ENCODE measurements around the gene CEP55.

The CEP55 gene

DNA sequence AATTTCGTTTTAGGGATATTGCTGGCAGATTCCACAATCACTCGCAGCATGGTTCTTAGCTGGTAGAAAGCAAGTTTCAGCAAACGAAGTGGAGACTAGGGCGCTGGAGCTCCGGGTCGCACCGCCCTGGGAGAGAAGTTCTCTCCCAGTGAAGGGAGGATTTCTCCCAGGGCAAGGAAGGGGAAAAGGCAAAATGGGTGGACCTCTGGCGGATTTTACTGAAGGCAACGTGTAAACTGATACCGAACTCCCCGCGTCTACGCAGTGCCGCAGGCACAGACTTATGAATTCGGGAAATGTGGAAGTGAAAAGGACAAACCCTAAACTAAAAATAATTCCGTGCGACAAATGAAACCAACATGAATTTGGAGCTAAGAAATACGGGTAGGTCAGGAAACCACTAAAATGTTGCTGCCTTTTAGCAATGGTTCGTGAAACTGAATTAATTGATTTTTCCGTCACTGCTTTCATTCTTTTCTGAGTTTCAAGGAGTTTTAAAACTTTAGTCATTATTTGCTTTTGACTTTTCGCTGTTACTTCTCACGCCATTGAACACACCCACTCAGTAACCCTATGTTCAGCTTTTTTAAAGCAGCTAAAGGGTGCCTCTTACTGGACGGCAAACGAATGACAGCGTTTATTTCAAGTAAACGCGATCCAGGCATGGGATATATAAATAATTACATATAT, 14.1 kb upstream of the CEP55 start, which contains the start of gene MYOF:
MYOF (minus strand) TSS at position 190 of the 690 bp plus-strand sequence; CDS start at position 50, 140 bp downstream.
- peaks cover 0 to 7% of the 10 kb centered on the region in 2 donors for H3K4me1 ChIP-seq (ENCODE audit: control insufficient read depth in 1 of 2, insufficient read depth in 2 of 2, low read length in 2 of 2)
- peak within 1 kb of the TSS; percentile 75 to 76 for H3K9ac ChIP-seq (ENCODE audit: low read depth in 1 of 2, low read length in 2 of 2)

DNA sequence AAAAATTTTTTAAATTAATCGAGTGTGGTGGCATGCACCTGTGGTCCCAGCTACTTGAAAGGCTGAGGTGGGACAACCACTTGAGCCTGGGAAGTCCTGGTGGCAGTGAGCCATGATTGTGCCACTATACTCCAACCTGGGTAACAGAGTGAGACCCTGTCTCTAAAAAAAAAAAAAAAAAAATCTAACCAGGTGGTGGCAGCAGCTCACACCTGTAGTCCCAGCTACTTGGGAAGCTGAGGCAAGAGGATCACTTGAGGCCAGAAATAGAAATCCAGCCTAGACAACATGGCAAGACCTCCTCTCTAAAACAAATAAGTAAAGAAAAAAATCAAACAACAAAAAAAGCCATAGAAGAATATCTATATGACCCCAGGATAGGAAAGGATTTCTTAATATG, 10.7 kb upstream of the CEP55 start:
- H3K9me3 ChIP-seq (ENCODE audit: control insufficient read depth in 1 of 2, low read length in 2 of 2) = no peaks in the 10 kb centered on the region
- H3K27ac ChIP-seq (ENCODE audit: low read depth, low read length) = no peak overlapping the region
- peaks cover 0 to 5% of the 10 kb centered on the region in 2 donors for H3K4me1 ChIP-seq (ENCODE audit: control insufficient read depth in 1 of 2, insufficient read depth in 2 of 2, low read length in 2 of 2)
- H3K4me3 ChIP-seq (ENCODE audit: low read depth in 1 of 2, low read length in 2 of 2) = no peak overlapping the region
- no peaks in the 10 kb centered on the region for H3K27me3 ChIP-seq (ENCODE audit: control insufficient read depth in 1 of 2, insufficient read depth in 2 of 2, low read length in 2 of 2)
- H3K36me3 ChIP-seq (ENCODE audit: control insufficient read depth in 1 of 2, insufficient read depth in 2 of 2, low read length in 2 of 2) = no peaks in the 10 kb centered on the region
- H3K9ac ChIP-seq (ENCODE audit: low read depth in 1 of 2, low read length in 2 of 2) = no peak overlapping the region

More for the DNA sequence above, 14.1 kb upstream of the CEP55 start, which contains the start of gene MYOF:
- no peaks in the 10 kb centered on the region for H3K9me3 ChIP-seq (ENCODE audit: control insufficient read depth in 1 of 2, low read length in 2 of 2)
- peak within 1 kb of the TSS; percentile 77 to 80 for H3K4me3 ChIP-seq (ENCODE audit: low read depth in 1 of 2, low read length in 2 of 2)
- H3K27me3 ChIP-seq (ENCODE audit: control insufficient read depth in 1 of 2, insufficient read depth in 2 of 2, low read length in 2 of 2) = no peaks in the 10 kb centered on the region
- H3K36me3 ChIP-seq (ENCODE audit: control insufficient read depth in 1 of 2, insufficient read depth in 2 of 2, low read length in 2 of 2) = no peaks in the 10 kb centered on the region
- H3K27ac ChIP-seq (ENCODE audit: low read depth, low read length) = peak within 1 kb of the TSS; percentile 74

- Histone ChIP-seq H3K9ac (ENCODE audit: low read depth in 1 of 2, low read length in 2 of 2) (no peak overlapping the region), H3K4me1 (ENCODE audit: control insufficient read depth in 1 of 2, insufficient read depth in 2 of 2, low read length in 2 of 2) (no peaks in the 10 kb centered on the region), H3K4me3 (ENCODE audit: low read depth in 1 of 2, low read length in 2 of 2) (no peak overlapping the region), H3K27me3 (ENCODE audit: control insufficient read depth in 1 of 2, insufficient read depth in 2 of 2, low read length in 2 of 2) (no peaks in the 10 kb centered on the region), H3K9me3 (ENCODE audit: control insufficient read depth in 1 of 2, low read length in 2 of 2) (no peaks in the 10 kb centered on the region), H3K36me3 (ENCODE audit: control insufficient read depth in 1 of 2, insufficient read depth in 2 of 2, low read length in 2 of 2) (no peaks in the 10 kb centered on the region), H3K27ac (ENCODE audit: low read depth, low read length) (no peak overlapping the region)
Measured at GRCh38 chr10:93488956-93489528, 7.4 kb upstream of the CEP55 start.

GRCh38 chr10:93491602-93492121, 4.8 kb upstream of the CEP55 start:
- Histone ChIP-seq H3K9ac (ENCODE audit: low read depth in 1 of 2, low read length in 2 of 2) (no peak overlapping the region), H3K9me3 (ENCODE audit: control insufficient read depth in 1 of 2, low read length in 2 of 2) (no peaks in the 10 kb centered on the region), H3K4me3 (ENCODE audit: low read depth in 1 of 2, low read length in 2 of 2) (no peak overlapping the region), H3K27me3 (ENCODE audit: control insufficient read depth in 1 of 2, insufficient read depth in 2 of 2, low read length in 2 of 2) (no peaks in the 10 kb centered on the region), H3K36me3 (ENCODE audit: control insufficient read depth in 1 of 2, insufficient read depth in 2 of 2, low read length in 2 of 2) (no peaks in the 10 kb centered on the region), H3K27ac (ENCODE audit: low read depth, low read length) (no peak overlapping the region), H3K4me1 (ENCODE audit: control insufficient read depth in 1 of 2, insufficient read depth in 2 of 2, low read length in 2 of 2) (peaks cover 5 to 6% of the 10 kb centered on the region in 2 donors)

GRCh38 chr10:93493162-93493561, 3.2 kb upstream of the CEP55 start:
- H3K4me3 ChIP-seq (ENCODE audit: low read depth in 1 of 2, low read length in 2 of 2) = no peak overlapping the region
- H3K27me3 ChIP-seq (ENCODE audit: control insufficient read depth in 1 of 2, insufficient read depth in 2 of 2, low read length in 2 of 2) = no peaks in the 10 kb centered on the region
- no peaks in the 10 kb centered on the region for H3K9me3 ChIP-seq (ENCODE audit: control insufficient read depth in 1 of 2, low read length in 2 of 2)
- no peaks in the 10 kb centered on the region for H3K36me3 ChIP-seq (ENCODE audit: control insufficient read depth in 1 of 2, insufficient read depth in 2 of 2, low read length in 2 of 2)
- H3K9ac ChIP-seq (ENCODE audit: low read depth in 1 of 2, low read length in 2 of 2) = no peak overlapping the region
- peaks cover 7 to 11% of the 10 kb centered on the region in 2 donors for H3K4me1 ChIP-seq (ENCODE audit: control insufficient read depth in 1 of 2, insufficient read depth in 2 of 2, low read length in 2 of 2)
- H3K27ac ChIP-seq (ENCODE audit: low read depth, low read length) = no peak overlapping the region

DNA sequence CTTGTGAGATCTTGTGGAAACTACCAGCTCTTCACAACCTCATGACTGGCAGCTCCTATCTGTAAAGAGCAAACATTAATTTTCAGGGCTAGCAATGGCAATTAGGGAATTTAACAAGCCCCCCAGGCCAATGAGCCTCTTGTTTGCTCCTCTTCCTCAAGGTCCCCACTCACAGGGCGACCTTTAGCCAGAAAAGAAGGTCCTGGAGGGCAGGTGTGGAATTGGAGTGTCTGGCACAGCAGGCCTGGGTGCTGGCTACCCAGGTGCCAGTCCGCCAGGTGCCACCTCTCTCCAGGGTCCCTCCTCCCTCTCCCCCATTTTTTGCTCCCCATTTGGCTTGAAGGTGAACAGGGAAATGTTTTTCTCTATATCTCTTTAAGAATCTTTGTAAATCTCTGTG, 1.9 kb upstream of the CEP55 start:
- Histone ChIP-seq H3K36me3 (ENCODE audit: control insufficient read depth in 1 of 2, insufficient read depth in 2 of 2, low read length in 2 of 2) (no peaks in the 10 kb centered on the region), H3K27me3 (ENCODE audit: control insufficient read depth in 1 of 2, insufficient read depth in 2 of 2, low read length in 2 of 2) (no peaks in the 10 kb centered on the region), H3K27ac (ENCODE audit: low read depth, low read length) (no peak overlapping the region), H3K9ac (ENCODE audit: low read depth in 1 of 2, low read length in 2 of 2) (no peak overlapping the region), H3K4me3 (ENCODE audit: low read depth in 1 of 2, low read length in 2 of 2) (no peak overlapping the region), H3K9me3 (ENCODE audit: control insufficient read depth in 1 of 2, low read length in 2 of 2) (no peaks in the 10 kb centered on the region), H3K4me1 (ENCODE audit: control insufficient read depth in 1 of 2, insufficient read depth in 2 of 2, low read length in 2 of 2) (peaks cover 9 to 11% of the 10 kb centered on the region in 2 donors)

DNA sequence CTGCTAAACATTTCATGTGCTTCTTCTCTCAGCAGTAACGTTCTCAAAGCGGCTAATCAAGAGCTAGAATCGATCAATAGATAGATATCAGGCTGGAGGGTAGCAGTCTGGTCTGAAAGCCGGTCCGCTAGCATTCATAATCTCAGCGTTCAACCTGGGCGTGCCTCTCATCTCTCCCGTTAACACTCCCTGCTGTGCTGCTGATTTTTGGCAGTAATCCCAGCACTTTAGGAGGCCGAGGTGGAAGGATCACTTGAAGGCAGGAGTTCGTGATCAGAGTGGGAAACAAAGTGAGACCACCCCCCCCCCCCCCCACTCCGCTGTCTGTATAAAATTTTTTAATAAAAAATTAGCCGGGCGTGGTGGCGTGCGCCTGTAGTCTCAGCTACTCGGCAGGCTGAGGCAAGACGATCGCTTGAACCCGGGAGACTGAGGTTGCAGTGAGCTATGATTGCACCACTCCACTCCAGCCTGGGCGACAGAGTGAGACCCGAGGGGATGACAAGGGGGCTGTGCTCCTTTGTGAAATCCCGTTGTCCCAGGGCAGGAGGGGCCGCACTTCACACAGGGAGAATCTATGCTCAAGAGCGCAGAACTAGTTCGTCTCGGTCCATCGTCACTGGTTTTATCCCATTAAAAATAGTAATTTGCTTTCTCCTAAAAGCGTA, 624 bp upstream of the CEP55 start:
- Histone ChIP-seq H3K36me3 (ENCODE audit: control insufficient read depth in 1 of 2, insufficient read depth in 2 of 2, low read length in 2 of 2) (no peaks in the 10 kb centered on the region), H3K9ac (ENCODE audit: low read depth in 1 of 2, low read length in 2 of 2) (peak overlapping the region; percentile 56 to 76), H3K9me3 (ENCODE audit: control insufficient read depth in 1 of 2, low read length in 2 of 2) (no peaks in the 10 kb centered on the region), H3K4me3 (ENCODE audit: low read depth in 1 of 2, low read length in 2 of 2) (peak overlapping the region; percentile 88 to 95), H3K27me3 (ENCODE audit: control insufficient read depth in 1 of 2, insufficient read depth in 2 of 2, low read length in 2 of 2) (no peaks in the 10 kb centered on the region), H3K4me1 (ENCODE audit: control insufficient read depth in 1 of 2, insufficient read depth in 2 of 2, low read length in 2 of 2) (peaks cover 9 to 11% of the 10 kb centered on the region in 2 donors), H3K27ac (ENCODE audit: low read depth, low read length) (no peak overlapping the region)

GRCh38 chr10:93498166-93498565, 1.8 kb downstream of the CEP55 start:
- H3K4me3 ChIP-seq (ENCODE audit: low read depth in 1 of 2, low read length in 2 of 2) = no peak overlapping the region
- H3K36me3 ChIP-seq (ENCODE audit: control insufficient read depth in 1 of 2, insufficient read depth in 2 of 2, low read length in 2 of 2) = no peaks in the 10 kb centered on the region
- H3K4me1 ChIP-seq (ENCODE audit: control insufficient read depth in 1 of 2, insufficient read depth in 2 of 2, low read length in 2 of 2) = peaks cover 9 to 11% of the 10 kb centered on the region in 2 donors
- no peaks in the 10 kb centered on the region for H3K27me3 ChIP-seq (ENCODE audit: control insufficient read depth in 1 of 2, insufficient read depth in 2 of 2, low read length in 2 of 2)
- no peak overlapping the region for H3K27ac ChIP-seq (ENCODE audit: low read depth, low read length)
- H3K9ac ChIP-seq (ENCODE audit: low read depth in 1 of 2, low read length in 2 of 2) = no peak overlapping the region
- H3K9me3 ChIP-seq (ENCODE audit: control insufficient read depth in 1 of 2, low read length in 2 of 2) = no peaks in the 10 kb centered on the region

- H3K27ac ChIP-seq (ENCODE audit: low read depth, low read length) = no peak overlapping the region
- H3K9ac ChIP-seq (ENCODE audit: low read depth in 1 of 2, low read length in 2 of 2) = no peak overlapping the region
- H3K9me3 ChIP-seq (ENCODE audit: control insufficient read depth in 1 of 2, low read length in 2 of 2) = no peaks in the 10 kb centered on the region
- H3K36me3 ChIP-seq (ENCODE audit: control insufficient read depth in 1 of 2, insufficient read depth in 2 of 2, low read length in 2 of 2) = no peaks in the 10 kb centered on the region
- no peaks in the 10 kb centered on the region for H3K27me3 ChIP-seq (ENCODE audit: control insufficient read depth in 1 of 2, insufficient read depth in 2 of 2, low read length in 2 of 2)
- H3K4me3 ChIP-seq (ENCODE audit: low read depth in 1 of 2, low read length in 2 of 2) = no peak overlapping the region
- H3K4me1 ChIP-seq (ENCODE audit: control insufficient read depth in 1 of 2, insufficient read depth in 2 of 2, low read length in 2 of 2) = peaks cover 5 to 8% of the 10 kb centered on the region in 2 donors
Measured at GRCh38 chr10:93501650-93502049, 5.2 kb downstream of the CEP55 start.

GRCh38 chr10:93503075-93503474, 6.7 kb downstream of the CEP55 start:
- Histone ChIP-seq H3K9me3 (ENCODE audit: control insufficient read depth in 1 of 2, low read length in 2 of 2) (no peaks in the 10 kb centered on the region), H3K4me3 (ENCODE audit: low read depth in 1 of 2, low read length in 2 of 2) (peak overlapping the region in 1 of 2 donors; percentile 50), H3K4me1 (ENCODE audit: control insufficient read depth in 1 of 2, insufficient read depth in 2 of 2, low read length in 2 of 2) (peaks cover 0 to 6% of the 10 kb centered on the region in 2 donors), H3K9ac (ENCODE audit: low read depth in 1 of 2, low read length in 2 of 2) (no peak overlapping the region), H3K36me3 (ENCODE audit: control insufficient read depth in 1 of 2, insufficient read depth in 2 of 2, low read length in 2 of 2) (no peaks in the 10 kb centered on the region), H3K27ac (ENCODE audit: low read depth, low read length) (no peak overlapping the region), H3K27me3 (ENCODE audit: control insufficient read depth in 1 of 2, insufficient read depth in 2 of 2, low read length in 2 of 2) (no peaks in the 10 kb centered on the region)

Data from duodenal mucosa (tissue), 2 donors.